ENCODE measurements around the gene PVRIG. TPM values are rescaled to one million over a fixed set of nuclear protein-coding genes. Genes with fewer than 3 reads are reported as not detected.

The PVRIG gene
- total and polyA plus RNA-seq, 12 donors, result 0.21 to 1.8 (median 0.49) TPM; not detected in 2

GRCh38 chr7:100173806-100174495 lies 45.8 kb upstream of the PVRIG start:
- Histone ChIP-seq H3K9me3 (replicated peaks in 1 of 3) (no peaks in the 10 kb centered on the region), H3K27ac (no peak overlapping the region), H3K4me3 (no peak overlapping the region), H3K4me1 (replicated peaks in 1 of 2) (peaks cover 0 to 17% of the 10 kb centered on the region in 2 donors), H3K36me3 (replicated peaks in 1 of 2) (no peaks in the 10 kb centered on the region), H3K27me3 (peaks cover 10% of the 10 kb centered on the region)
- TF ChIP-seq CTCF (IDR thresholded peaks at IDR 0.05), result no peak
- no peak for TF ChIP-seq POLR2A (IDR thresholded peaks at IDR 0.05)
- no peak for DNase-seq
- 88 to 94% (median 90%) methylated on average over 10 to 11 of the region's 11 CpGs for WGBS, 4 donors
- intact Hi-C loops (cut with DNase I), result no loop called here

- no peak for DNase-seq
- 86 to 98% (median 95%) methylated on average over 5 of the region's 5 CpGs for WGBS, 4 donors
- no peak for TF ChIP-seq POLR2A (IDR thresholded peaks at IDR 0.05)
- no peak for TF ChIP-seq CTCF (IDR thresholded peaks at IDR 0.05)
- intact Hi-C loops (cut with DNase I), result no loop called here
- Histone ChIP-seq H3K36me3 (replicated peaks in 1 of 2) (no peaks in the 10 kb centered on the region), H3K9me3 (replicated peaks in 1 of 3) (no peaks in the 10 kb centered on the region), H3K27me3 (peaks cover 10% of the 10 kb centered on the region), H3K4me1 (replicated peaks in 1 of 2) (peaks cover 0 to 12% of the 10 kb centered on the region in 2 donors), H3K4me3 (no peak overlapping the region), H3K27ac (no peak overlapping the region)
Measured at GRCh38 chr7:100174582-100174981, 45.2 kb upstream of the PVRIG start.

GRCh38 chr7:100175296-100175935 lies 44.3 kb upstream of the PVRIG start:
- DNase-seq, result no peak
- peaks cover 10% of the 10 kb centered on the region for H3K27me3 ChIP-seq
- TF ChIP-seq CTCF (IDR thresholded peaks at IDR 0.05) (no peak), POLR2A (IDR thresholded peaks at IDR 0.05) (no peak)
- H3K36me3 ChIP-seq (replicated peaks in 1 of 2), result no peaks in the 10 kb centered on the region
- intact Hi-C loops (cut with DNase I), result no loop called here
- peaks cover 0 to 12% of the 10 kb centered on the region in 2 donors for H3K4me1 ChIP-seq (replicated peaks in 1 of 2)
- H3K9me3 ChIP-seq (replicated peaks in 1 of 3), result no peaks in the 10 kb centered on the region
- H3K4me3 ChIP-seq, result no peak overlapping the region
- no peak overlapping the region for H3K27ac ChIP-seq
- 94 to 98% (median 95%) methylated on average over 14 of the region's 14 CpGs for WGBS, 4 donors

GRCh38 chr7:100176096-100177044 lies 43.4 kb upstream of the PVRIG start:
- intact Hi-C loops (cut with DNase I), result no loop called here
- Histone ChIP-seq H3K27me3 (peaks cover 4% of the 10 kb centered on the region), H3K4me1 (replicated peaks in 1 of 2) (peaks cover 0 to 8% of the 10 kb centered on the region in 2 donors), H3K27ac (no peak overlapping the region), H3K36me3 (replicated peaks in 1 of 2) (no peaks in the 10 kb centered on the region), H3K4me3 (peak overlapping the region in 1 of 4 donors; percentile 46), H3K9me3 (replicated peaks in 1 of 3) (no peaks in the 10 kb centered on the region)
- TF ChIP-seq CTCF (IDR thresholded peaks at IDR 0.05) (no peak), POLR2A (IDR thresholded peaks at IDR 0.05) (no peak)
- no peak for DNase-seq
- 55 to 61% (median 56%) methylated on average over 14 of the region's 14 CpGs for WGBS, 4 donors
